ENCODE data around the gene SLC26A1.

The SLC26A1 gene

GRCh38 chr4:993111-994029 is at the start of gene SLC26A1:
SLC26A1 (minus strand) TSS chr4:993404; CDS start chr4:991703, 1,701 bp downstream.
- no peak for DNase-seq (ENCODE audit: low read depth in 2 of 2, low spot score in 1 of 2)

- DNase-seq (ENCODE audit: low read depth in 2 of 2, low spot score in 1 of 2): no peak
Observed at GRCh38 chr4:1042352-1043055, 49.3 kb upstream of the SLC26A1 start.

- no peak for DNase-seq (ENCODE audit: low read depth in 2 of 2, low spot score in 1 of 2)
Observed at GRCh38 chr4:1041936-1042330, 48.7 kb upstream of the SLC26A1 start.

- no peak for DNase-seq (ENCODE audit: low read depth in 2 of 2, low spot score in 1 of 2)
Observed at GRCh38 chr4:1041147-1041935, 48.1 kb upstream of the SLC26A1 start.

- no peak for DNase-seq (ENCODE audit: low read depth in 2 of 2, low spot score in 1 of 2)
Observed at GRCh38 chr4:1040344-1041146, 47.3 kb upstream of the SLC26A1 start.

- no peak for DNase-seq (ENCODE audit: low read depth in 2 of 2, low spot score in 1 of 2)
Observed at GRCh38 chr4:1039493-1040343, 46.5 kb upstream of the SLC26A1 start.

- no peak for DNase-seq (ENCODE audit: low read depth in 2 of 2, low spot score in 1 of 2)
Observed at GRCh38 chr4:1038948-1039492, 45.8 kb upstream of the SLC26A1 start.

GRCh38 chr4:1036976-1037810 is 44.0 kb upstream of the SLC26A1 start:
- no peak for DNase-seq (ENCODE audit: low read depth in 2 of 2, low spot score in 1 of 2)

GRCh38 chr4:1036095-1036494 is 42.9 kb upstream of the SLC26A1 start:
- DNase-seq (ENCODE audit: low read depth in 2 of 2, low spot score in 1 of 2): no peak

GRCh38 chr4:1035510-1035909 is 42.3 kb upstream of the SLC26A1 start:
- no peak for DNase-seq (ENCODE audit: low read depth in 2 of 2, low spot score in 1 of 2)

GRCh38 chr4:1033840-1034551 is 40.8 kb upstream of the SLC26A1 start:
- DNase-seq (ENCODE audit: low read depth in 2 of 2, low spot score in 1 of 2): no peak

- DNase-seq (ENCODE audit: low read depth in 2 of 2, low spot score in 1 of 2): no peak
Observed at GRCh38 chr4:1032861-1033260, 39.7 kb upstream of the SLC26A1 start.

- DNase-seq (ENCODE audit: low read depth in 2 of 2, low spot score in 1 of 2): no peak
Observed at GRCh38 chr4:1031956-1032795, 39.0 kb upstream of the SLC26A1 start.

- no peak for DNase-seq (ENCODE audit: low read depth in 2 of 2, low spot score in 1 of 2)
Observed at GRCh38 chr4:1031346-1031745, 38.1 kb upstream of the SLC26A1 start.

GRCh38 chr4:1030559-1030958 is 37.4 kb upstream of the SLC26A1 start:
- DNase-seq (ENCODE audit: low read depth in 2 of 2, low spot score in 1 of 2): no peak

- DNase-seq (ENCODE audit: low read depth in 2 of 2, low spot score in 1 of 2): no peak
Observed at GRCh38 chr4:1030031-1030430, 36.8 kb upstream of the SLC26A1 start.

GRCh38 chr4:1029529-1029928 is 36.3 kb upstream of the SLC26A1 start:
- DNase-seq (ENCODE audit: low read depth in 2 of 2, low spot score in 1 of 2): no peak

Measured in stimulated activated CD8-positive, alpha-beta memory T cell treated with anti-CD3 and anti-CD28 coated beads, Interleukin-4, amount 100 ng/mL, for 4 hours (primary cell).